ENCODE data around the gene CCDC110. TPM values are rescaled to one million over a fixed set of nuclear protein-coding genes. Genes with fewer than 3 reads are reported as not detected.

CCDC110 gene
- total and polyA plus RNA-seq, 2 of the 13 experiments (the other 11 are each of a cell fraction or from before 2014, with no cell fraction given): not detected

DNA sequence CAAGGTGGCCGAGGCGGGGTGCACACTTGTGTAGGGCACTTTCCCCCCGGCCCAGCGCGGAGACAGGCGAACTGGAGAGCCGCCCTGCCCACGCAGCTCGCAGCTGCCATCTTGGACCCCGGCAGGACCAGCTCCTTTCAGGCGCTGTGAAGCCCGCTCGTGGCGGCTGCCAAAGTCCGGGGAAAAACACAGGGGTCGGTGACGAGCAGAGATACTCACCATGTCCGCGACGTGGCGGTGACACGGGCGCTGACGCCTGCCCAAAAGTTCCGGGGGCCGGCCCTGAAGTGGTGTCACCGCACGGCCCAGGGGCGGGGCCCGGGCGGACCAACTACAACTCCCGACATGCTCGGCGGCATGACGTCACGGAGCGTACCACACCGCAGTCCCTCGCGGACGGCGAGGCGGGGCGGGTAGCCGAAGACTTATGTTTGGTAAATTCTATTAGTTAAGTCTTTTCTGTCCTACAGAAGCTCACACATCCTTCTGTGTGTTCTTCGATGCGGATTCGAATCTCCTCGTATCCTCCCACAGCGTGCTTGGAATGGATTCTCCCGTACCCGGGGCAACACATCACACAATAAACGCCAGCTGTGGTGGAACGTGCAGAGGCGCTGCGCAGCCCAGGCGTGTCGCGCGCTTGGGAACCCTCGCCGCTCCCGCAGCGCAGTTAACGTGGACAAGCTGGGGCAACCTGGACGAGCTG lies 45.7 kb downstream of the CCDC110 start, which contains the start of gene UFSP2 (continued):
- TF ChIP-seq ZNF331 (CRISPR knock-in tag; IDR thresholded peaks at IDR 0.05) (no peak), PAXIP1 (CRISPR knock-in tag; conservative IDR thresholded peaks at IDR 0.05) (peak; percentile 54), KDM3A (CRISPR knock-in tag; IDR thresholded peaks at IDR 0.05; ENCODE audit: low read depth) (no peak; the same call in 1 of the 2 replicates), ZNF615 (CRISPR knock-in tag; IDR thresholded peaks at IDR 0.05; ENCODE audit: borderline replicate concordance) (no peak), BORCS8-MEF2B (CRISPR knock-in tag; IDR thresholded peaks at IDR 0.05) (no peak), RNF2 (conservative IDR thresholded peaks at IDR 0.05; ENCODE audit: low read depth) (peak; percentile 79), ZNF678 (CRISPR knock-in tag; IDR thresholded peaks at IDR 0.05) (peak; percentile 76; the same call in 1 of the 2 replicates), ZNF235 (CRISPR knock-in tag; IDR thresholded peaks at IDR 0.05; ENCODE audit: borderline replicate concordance) (peak; percentile 89; the same call in 1 of the 2 replicates), ZNF30 (CRISPR knock-in tag; IDR thresholded peaks at IDR 0.05) (no peak), ZNF10 (CRISPR knock-in tag; IDR thresholded peaks at IDR 0.05; ENCODE audit: borderline replicate concordance, low read depth) (no peak), TOPORS (CRISPR knock-in tag; IDR thresholded peaks at IDR 0.05) (0 out of 2 replicates have a peak, but pooled peaks have one; percentile 68)
- TF ChIP-seq, protein P1, sequence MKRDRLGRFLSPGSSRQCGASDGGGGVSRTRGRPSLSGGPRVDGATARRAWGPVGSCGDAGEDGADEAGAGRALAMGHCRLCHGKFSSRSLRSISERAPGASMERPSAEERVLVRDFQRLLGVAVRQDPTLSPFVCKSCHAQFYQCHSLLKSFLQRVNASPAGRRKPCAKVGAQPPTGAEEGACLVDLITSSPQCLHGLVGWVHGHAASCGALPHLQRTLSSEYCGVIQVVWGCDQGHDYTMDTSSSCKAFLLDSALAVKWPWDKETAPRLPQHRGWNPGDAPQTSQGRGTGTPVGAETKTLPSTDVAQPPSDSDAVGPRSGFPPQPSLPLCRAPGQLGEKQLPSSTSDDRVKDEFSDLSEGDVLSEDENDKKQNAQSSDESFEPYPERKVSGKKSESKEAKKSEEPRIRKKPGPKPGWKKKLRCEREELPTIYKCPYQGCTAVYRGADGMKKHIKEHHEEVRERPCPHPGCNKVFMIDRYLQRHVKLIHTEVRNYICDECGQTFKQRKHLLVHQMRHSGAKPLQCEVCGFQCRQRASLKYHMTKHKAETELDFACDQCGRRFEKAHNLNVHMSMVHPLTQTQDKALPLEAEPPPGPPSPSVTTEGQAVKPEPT (CRISPR knock-in tag; IDR thresholded peaks at IDR 0.05; ENCODE audit: low read depth): 0 out of 2 replicates have a peak, but pooled peaks have one; percentile 82
- TF ChIP-seq, protein P2, sequence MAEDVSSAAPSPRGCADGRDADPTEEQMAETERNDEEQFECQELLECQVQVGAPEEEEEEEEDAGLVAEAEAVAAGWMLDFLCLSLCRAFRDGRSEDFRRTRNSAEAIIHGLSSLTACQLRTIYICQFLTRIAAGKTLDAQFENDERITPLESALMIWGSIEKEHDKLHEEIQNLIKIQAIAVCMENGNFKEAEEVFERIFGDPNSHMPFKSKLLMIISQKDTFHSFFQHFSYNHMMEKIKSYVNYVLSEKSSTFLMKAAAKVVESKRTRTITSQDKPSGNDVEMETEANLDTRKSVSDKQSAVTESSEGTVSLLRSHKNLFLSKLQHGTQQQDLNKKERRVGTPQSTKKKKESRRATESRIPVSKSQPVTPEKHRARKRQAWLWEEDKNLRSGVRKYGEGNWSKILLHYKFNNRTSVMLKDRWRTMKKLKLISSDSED (CRISPR knock-in tag; IDR thresholded peaks at IDR 0.05): no peak
- TF ChIP-seq, protein P3, sequence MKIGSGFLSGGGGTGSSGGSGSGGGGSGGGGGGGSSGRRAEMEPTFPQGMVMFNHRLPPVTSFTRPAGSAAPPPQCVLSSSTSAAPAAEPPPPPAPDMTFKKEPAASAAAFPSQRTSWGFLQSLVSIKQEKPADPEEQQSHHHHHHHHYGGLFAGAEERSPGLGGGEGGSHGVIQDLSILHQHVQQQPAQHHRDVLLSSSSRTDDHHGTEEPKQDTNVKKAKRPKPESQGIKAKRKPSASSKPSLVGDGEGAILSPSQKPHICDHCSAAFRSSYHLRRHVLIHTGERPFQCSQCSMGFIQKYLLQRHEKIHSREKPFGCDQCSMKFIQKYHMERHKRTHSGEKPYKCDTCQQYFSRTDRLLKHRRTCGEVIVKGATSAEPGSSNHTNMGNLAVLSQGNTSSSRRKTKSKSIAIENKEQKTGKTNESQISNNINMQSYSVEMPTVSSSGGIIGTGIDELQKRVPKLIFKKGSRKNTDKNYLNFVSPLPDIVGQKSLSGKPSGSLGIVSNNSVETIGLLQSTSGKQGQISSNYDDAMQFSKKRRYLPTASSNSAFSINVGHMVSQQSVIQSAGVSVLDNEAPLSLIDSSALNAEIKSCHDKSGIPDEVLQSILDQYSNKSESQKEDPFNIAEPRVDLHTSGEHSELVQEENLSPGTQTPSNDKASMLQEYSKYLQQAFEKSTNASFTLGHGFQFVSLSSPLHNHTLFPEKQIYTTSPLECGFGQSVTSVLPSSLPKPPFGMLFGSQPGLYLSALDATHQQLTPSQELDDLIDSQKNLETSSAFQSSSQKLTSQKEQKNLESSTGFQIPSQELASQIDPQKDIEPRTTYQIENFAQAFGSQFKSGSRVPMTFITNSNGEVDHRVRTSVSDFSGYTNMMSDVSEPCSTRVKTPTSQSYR (CRISPR knock-in tag; IDR thresholded peaks at IDR 0.05; ENCODE audit: borderline replicate concordance): no peak
- TF ChIP-seq, protein P4, sequence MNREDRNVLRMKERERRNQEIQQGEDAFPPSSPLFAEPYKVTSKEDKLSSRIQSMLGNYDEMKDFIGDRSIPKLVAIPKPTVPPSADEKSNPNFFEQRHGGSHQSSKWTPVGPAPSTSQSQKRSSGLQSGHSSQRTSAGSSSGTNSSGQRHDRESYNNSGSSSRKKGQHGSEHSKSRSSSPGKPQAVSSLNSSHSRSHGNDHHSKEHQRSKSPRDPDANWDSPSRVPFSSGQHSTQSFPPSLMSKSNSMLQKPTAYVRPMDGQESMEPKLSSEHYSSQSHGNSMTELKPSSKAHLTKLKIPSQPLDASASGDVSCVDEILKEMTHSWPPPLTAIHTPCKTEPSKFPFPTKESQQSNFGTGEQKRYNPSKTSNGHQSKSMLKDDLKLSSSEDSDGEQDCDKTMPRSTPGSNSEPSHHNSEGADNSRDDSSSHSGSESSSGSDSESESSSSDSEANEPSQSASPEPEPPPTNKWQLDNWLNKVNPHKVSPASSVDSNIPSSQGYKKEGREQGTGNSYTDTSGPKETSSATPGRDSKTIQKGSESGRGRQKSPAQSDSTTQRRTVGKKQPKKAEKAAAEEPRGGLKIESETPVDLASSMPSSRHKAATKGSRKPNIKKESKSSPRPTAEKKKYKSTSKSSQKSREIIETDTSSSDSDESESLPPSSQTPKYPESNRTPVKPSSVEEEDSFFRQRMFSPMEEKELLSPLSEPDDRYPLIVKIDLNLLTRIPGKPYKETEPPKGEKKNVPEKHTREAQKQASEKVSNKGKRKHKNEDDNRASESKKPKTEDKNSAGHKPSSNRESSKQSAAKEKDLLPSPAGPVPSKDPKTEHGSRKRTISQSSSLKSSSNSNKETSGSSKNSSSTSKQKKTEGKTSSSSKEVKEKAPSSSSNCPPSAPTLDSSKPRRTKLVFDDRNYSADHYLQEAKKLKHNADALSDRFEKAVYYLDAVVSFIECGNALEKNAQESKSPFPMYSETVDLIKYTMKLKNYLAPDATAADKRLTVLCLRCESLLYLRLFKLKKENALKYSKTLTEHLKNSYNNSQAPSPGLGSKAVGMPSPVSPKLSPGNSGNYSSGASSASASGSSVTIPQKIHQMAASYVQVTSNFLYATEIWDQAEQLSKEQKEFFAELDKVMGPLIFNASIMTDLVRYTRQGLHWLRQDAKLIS (CRISPR knock-in tag; IDR thresholded peaks at IDR 0.05): no peak
